GM12878 (cell line): ENCODE measurements around the gene NCKAP5L. TPM values are rescaled to one million over a fixed set of nuclear protein-coding genes. Genes with fewer than 3 reads are reported as not detected.

Experiments used
- BHLHE40 ChIP-seq, 2 experiments: fragments of 450-650 bp in 1 of 2; IDR thresholded peaks; 2 replicates each; pipeline ENCODE4 v1.6.1; 2011 to 2017; ENCODE audit warnings: low read depth in 2 of 2, borderline replicate concordance in 1 of 2, improper control_type of control experiment in 1 of 2, low read length in 1 of 2, mild to moderate bottlenecking in 1 of 2
- CBX5 ChIP-seq: sonication (generic); IDR thresholded peaks from 2 replicates; pipeline ENCODE4 v1.6.1; 2016; ENCODE audit warnings: low read depth, moderate library complexity, mild to moderate bottlenecking, inconsistent platforms
- CHD1 ChIP-seq: IDR thresholded peaks from 2 replicates; pipeline ENCODE4 v1.6.1; 2012; ENCODE audit warnings: low read depth, low read length, improper control_type of control experiment
- ESRRA ChIP-seq: IDR thresholded peaks from 2 replicates; pipeline ENCODE4 v1.6.1; 2012; ENCODE audit warnings: mild to moderate bottlenecking, low read length, improper control_type of control experiment
- ETV6 ChIP-seq, 2 experiments: fragments of 450-650 bp in 1 of 2; IDR thresholded peaks in 1 of 2; conservative IDR thresholded peaks in 1 of 2; 2 replicates each; pipeline ENCODE4 v1.6.1; 2014; ENCODE audit warnings: antibody characterized with exemption in 1 of 2, borderline replicate concordance in 1 of 2, low read depth in 1 of 2, mild to moderate bottlenecking in 1 of 2, moderate library complexity in 1 of 2
- HCFC1 ChIP-seq: fragments of 150-350 bp; IDR thresholded peaks from 2 replicates; pipeline ENCODE4 v1.6.1; 2014; ENCODE audit warnings: low read length
- HDAC6 ChIP-seq: fragments of 200-600 bp; sonication (generic); IDR thresholded peaks from one replicate; pipeline ENCODE4 v1.8.0; 2017; ENCODE audit warnings: antibody characterized with exemption; ENCODE audit not compliant: unreplicated experiment
- HDGF ChIP-seq: fragments of 450-650 bp; IDR thresholded peaks from 2 replicates; pipeline ENCODE4 v1.6.1; 2016; ENCODE audit warnings: antibody characterized with exemption
- IRF4 ChIP-seq: IDR thresholded peaks from 2 replicates; pipeline ENCODE4 v1.6.1; 2011; ENCODE audit warnings: low read depth, low read length
- KDM1A ChIP-seq: fragments of 200-600 bp; sonication (generic); IDR thresholded peaks from 2 replicates; pipeline ENCODE4 v1.6.1; 2016; ENCODE audit warnings: borderline replicate concordance
- MTA3 ChIP-seq: IDR thresholded peaks from 2 replicates; pipeline ENCODE4 v1.6.1; 2012; ENCODE audit warnings: low read length, inconsistent platforms, borderline replicate concordance
- MXI1 ChIP-seq: fragments of 150-350 bp; IDR thresholded peaks from 2 replicates; pipeline ENCODE4 v1.6.1; 2011; ENCODE audit warnings: low read depth, mild to moderate bottlenecking, inconsistent platforms, low read length, improper control_type of control experiment
- NFYB ChIP-seq: IDR thresholded peaks from 2 replicates; pipeline ENCODE4 v1.6.1; 2011; ENCODE audit warnings: low read depth, mild to moderate bottlenecking, low read length, improper control_type of control experiment, moderate library complexity; ENCODE audit not compliant: insufficient read depth
- NR2F1 ChIP-seq: fragments of 450-650 bp; conservative IDR thresholded peaks from 2 replicates; pipeline ENCODE4 v1.6.1; 2017; ENCODE audit warnings: mild to moderate bottlenecking
- PAX5 ChIP-seq: IDR thresholded peaks from 2 replicates; pipeline ENCODE4 v1.6.1; 2011; ENCODE audit warnings: low read depth, low read length, borderline replicate concordance
- RAD21 ChIP-seq: IDR thresholded peaks from 2 replicates; pipeline ENCODE4 v1.6.1; 2011; ENCODE audit warnings: mild to moderate bottlenecking, low read depth, low read length, moderate library complexity; ENCODE audit not compliant: insufficient read depth
- SMAD1 ChIP-seq: fragments of 450-650 bp; IDR thresholded peaks from 2 replicates; pipeline ENCODE4 v1.6.1; 2018; ENCODE audit warnings: mild to moderate bottlenecking, low read depth; ENCODE audit not compliant: partially characterized antibody
- SMAD5 ChIP-seq: IDR thresholded peaks from 2 replicates; pipeline ENCODE4 v1.6.1; 2016; ENCODE audit warnings: antibody characterized with exemption, low read depth
- SPI1 ChIP-seq: IDR thresholded peaks from 2 replicates; pipeline ENCODE4 v1.6.1; 2011; ENCODE audit warnings: low read depth, mild to moderate bottlenecking, low read length, moderate library complexity, borderline replicate concordance; ENCODE audit not compliant: insufficient read depth
- SRF ChIP-seq, 2 experiments: IDR thresholded peaks; 2 replicates each; pipeline ENCODE4 v1.6.1; 2011; ENCODE audit warnings: low read depth in 2 of 2, low read length in 2 of 2, mild to moderate bottlenecking in 1 of 2, moderate library complexity in 1 of 2
- SUZ12 ChIP-seq: fragments of 200-600 bp; sonication (generic); IDR thresholded peaks from one replicate; pipeline ENCODE4 v1.6.1; 2018; ENCODE audit warnings: antibody characterized with exemption, mild to moderate bottlenecking; ENCODE audit not compliant: unreplicated experiment
- ZNF274 ChIP-seq: IDR thresholded peaks from one replicate; pipeline ENCODE4 v1.8.0; 2011; ENCODE audit not compliant: insufficient read length, insufficient read depth
- polyA plus RNA-seq, 11 experiments: library from polyadenylated mRNA; depleted of rRNA in 4 of 11; unstranded in 6 of 11; stranded (reverse) in 5 of 11; fragments of >200 nt; fragmentation: Nextera tagmentation in 4 of 11; fragmentation: Illumina TruSeq in 1 of 11; extraction: Ambion mirVana in 4 of 11; extraction: Trizol in 1 of 11; gene quantifications; 1 replicate in 1 of 11; 2 replicates in 10 of 11; pipeline versions ENCODE4 v1.2.1 to v1.2.3, GENCODE V29; 2011 to 2016; ENCODE audit warnings: inconsistent platforms in 2 of 11, missing spikeins in 2 of 11, low read depth in 1 of 11
- total RNA-seq, 4 experiments: library from RNA; depleted of rRNA in 3 of 4; stranded (reverse); fragments of >200 nt in 3 of 4; fragmentation: Illumina TruSeq in 1 of 4; extraction: Trizol in 1 of 4; gene quantifications; 2 replicates each; pipeline versions ENCODE4 v1.2.1 to v1.2.3, GENCODE V29; 2013 to 2021
- TF ChIP-seq, protein P1 (sequence below): fragments of 450-650 bp; IDR thresholded peaks from 2 replicates; pipeline ENCODE4 v1.6.1; 2017; ENCODE audit warnings: low read depth, mild to moderate bottlenecking, moderate library complexity
- TF ChIP-seq, protein P2 (sequence below): fragments of 450-650 bp; IDR thresholded peaks from 2 replicates; pipeline ENCODE4 v1.6.1; 2017; ENCODE audit warnings: mild to moderate bottlenecking, moderate library complexity
- TF ChIP-seq, protein P3 (sequence below): fragments of 450-650 bp; IDR thresholded peaks from 2 replicates; pipeline ENCODE4 v1.6.1; 2016; ENCODE audit warnings: mild to moderate bottlenecking

The NCKAP5L gene
- total and polyA plus RNA-seq, 10 of the 15 experiments (the other 5 are each of a cell fraction or from before 2014, with no cell fraction given): 0.03 to 15.8 (median 4.4) TPM

DNA sequence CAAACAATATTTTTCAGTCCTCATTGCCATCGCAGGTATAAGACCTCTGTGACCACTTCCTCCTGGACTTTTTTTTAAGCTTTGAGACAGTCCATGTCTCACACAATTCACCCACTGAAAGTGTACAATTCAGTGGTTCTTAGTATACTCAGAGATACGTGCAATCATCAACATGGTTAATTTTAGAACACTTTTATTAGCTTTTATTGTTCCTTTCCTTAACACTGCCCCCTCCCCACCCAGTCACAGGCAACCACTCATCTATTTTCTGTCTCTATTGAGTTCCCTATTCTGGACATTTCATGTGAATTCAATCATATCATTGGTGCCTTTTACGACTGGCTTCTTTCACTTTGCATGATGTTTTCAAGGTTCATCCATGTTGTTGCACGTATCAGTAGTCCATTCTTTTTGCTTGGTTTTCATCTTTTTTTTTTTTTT is 16.2 kb downstream of the NCKAP5L start (continued):
- TF ChIP-seq CBX5 (no peak), CHD1 (no peak), PAX5 (no peak), NFYB (no peak), SPI1 (peak; percentile 70), KDM1A (no peak), HDGF (no peak), ESRRA (no peak), BHLHE40 (IDR thresholded peaks at IDR 0.05; ENCODE audit: borderline replicate concordance in 1 of 2, low read depth in 2 of 2, low read length in 1 of 2) (no peak), ZNF274 (no peak), MXI1 (no peak), SMAD5 (no peak), MTA3 (no peak), SUZ12 (no peak), IRF4 (no peak), SRF (IDR thresholded peaks at IDR 0.05; ENCODE audit: low read depth in 2 of 2, low read length in 2 of 2) (no peak), SMAD1 (no peak), HCFC1 (no peak), ETV6 (conservative IDR thresholded peaks at IDR 0.05 in 1 of 2, IDR thresholded peaks at IDR 0.05 in 1 of 2; ENCODE audit: borderline replicate concordance in 1 of 2, low read depth in 1 of 2) (no peak), NR2F1 (no peak), RAD21 (no peak), HDAC6 (no peak)
- TF ChIP-seq, protein P1, sequence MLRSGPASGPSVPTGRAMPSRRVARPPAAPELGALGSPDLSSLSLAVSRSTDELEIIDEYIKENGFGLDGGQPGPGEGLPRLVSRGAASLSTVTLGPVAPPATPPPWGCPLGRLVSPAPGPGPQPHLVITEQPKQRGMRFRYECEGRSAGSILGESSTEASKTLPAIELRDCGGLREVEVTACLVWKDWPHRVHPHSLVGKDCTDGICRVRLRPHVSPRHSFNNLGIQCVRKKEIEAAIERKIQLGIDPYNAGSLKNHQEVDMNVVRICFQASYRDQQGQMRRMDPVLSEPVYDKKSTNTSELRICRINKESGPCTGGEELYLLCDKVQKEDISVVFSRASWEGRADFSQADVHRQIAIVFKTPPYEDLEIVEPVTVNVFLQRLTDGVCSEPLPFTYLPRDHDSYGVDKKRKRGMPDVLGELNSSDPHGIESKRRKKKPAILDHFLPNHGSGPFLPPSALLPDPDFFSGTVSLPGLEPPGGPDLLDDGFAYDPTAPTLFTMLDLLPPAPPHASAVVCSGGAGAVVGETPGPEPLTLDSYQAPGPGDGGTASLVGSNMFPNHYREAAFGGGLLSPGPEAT: no peak
- TF ChIP-seq, protein P2, sequence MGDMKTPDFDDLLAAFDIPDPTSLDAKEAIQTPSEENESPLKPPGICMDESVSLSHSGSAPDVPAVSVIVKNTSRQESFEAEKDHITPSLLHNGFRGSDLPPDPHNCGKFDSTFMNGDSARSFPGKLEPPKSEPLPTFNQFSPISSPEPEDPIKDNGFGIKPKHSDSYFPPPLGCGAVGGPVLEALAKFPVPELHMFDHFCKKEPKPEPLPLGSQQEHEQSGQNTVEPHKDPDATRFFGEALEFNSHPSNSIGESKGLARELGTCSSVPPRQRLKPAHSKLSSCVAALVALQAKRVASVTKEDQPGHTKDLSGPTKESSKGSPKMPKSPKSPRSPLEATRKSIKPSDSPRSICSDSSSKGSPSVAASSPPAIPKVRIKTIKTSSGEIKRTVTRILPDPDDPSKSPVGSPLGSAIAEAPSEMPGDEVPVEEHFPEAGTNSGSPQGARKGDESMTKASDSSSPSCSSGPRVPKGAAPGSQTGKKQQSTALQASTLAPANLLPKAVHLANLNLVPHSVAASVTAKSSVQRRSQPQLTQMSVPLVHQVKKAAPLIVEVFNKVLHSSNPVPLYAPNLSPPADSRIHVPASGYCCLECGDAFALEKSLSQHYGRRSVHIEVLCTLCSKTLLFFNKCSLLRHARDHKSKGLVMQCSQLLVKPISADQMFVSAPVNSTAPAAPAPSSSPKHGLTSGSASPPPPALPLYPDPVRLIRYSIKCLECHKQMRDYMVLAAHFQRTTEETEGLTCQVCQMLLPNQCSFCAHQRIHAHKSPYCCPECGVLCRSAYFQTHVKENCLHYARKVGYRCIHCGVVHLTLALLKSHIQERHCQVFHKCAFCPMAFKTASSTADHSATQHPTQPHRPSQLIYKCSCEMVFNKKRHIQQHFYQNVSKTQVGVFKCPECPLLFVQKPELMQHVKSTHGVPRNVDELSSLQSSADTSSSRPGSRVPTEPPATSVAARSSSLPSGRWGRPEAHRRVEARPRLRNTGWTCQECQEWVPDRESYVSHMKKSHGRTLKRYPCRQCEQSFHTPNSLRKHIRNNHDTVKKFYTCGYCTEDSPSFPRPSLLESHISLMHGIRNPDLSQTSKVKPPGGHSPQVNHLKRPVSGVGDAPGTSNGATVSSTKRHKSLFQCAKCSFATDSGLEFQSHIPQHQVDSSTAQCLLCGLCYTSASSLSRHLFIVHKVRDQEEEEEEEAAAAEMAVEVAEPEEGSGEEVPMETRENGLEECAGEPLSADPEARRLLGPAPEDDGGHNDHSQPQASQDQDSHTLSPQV: no peak
- TF ChIP-seq, protein P3, sequence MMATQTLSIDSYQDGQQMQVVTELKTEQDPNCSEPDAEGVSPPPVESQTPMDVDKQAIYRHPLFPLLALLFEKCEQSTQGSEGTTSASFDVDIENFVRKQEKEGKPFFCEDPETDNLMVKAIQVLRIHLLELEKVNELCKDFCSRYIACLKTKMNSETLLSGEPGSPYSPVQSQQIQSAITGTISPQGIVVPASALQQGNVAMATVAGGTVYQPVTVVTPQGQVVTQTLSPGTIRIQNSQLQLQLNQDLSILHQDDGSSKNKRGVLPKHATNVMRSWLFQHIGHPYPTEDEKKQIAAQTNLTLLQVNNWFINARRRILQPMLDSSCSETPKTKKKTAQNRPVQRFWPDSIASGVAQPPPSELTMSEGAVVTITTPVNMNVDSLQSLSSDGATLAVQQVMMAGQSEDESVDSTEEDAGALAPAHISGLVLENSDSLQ: no peak
